Heart left ventricle (tissue), 16 donors: ENCODE data around the gene PATE3. TPM values are rescaled to one million over a fixed set of nuclear protein-coding genes. Genes with fewer than 3 reads are reported as not detected.

Experiments
- ATAC-seq, 4 donors: fragments of 200-7000 bp; cut with Tn5 transposase; one replicate each; pipeline ENCODE4 v1.9.1; 2020 to 2022; ENCODE audit warnings: moderate library complexity in 4 of 4, mild to moderate bottlenecking in 3 of 4, moderate number of reproducible peaks in 1 of 4
- DNase-seq, 5 donors: peaks; one replicate each; pipeline ENCODE4 v3.0.0-alpha.2; 2020
- H3K27ac ChIP-seq, 12 donors: fragments of 200-600 bp; sonication (generic) in 4 of 12; one replicate each; pipeline versions ENCODE4 v1.5.0 to v1.8.0; 2016 to 2022; ENCODE audit warnings: mild to moderate bottlenecking in 2 of 12
- H3K27me3 ChIP-seq, 9 donors: fragments of 200-600 bp; sonication (generic) in 2 of 9; one replicate each; pipeline versions ENCODE4 v1.5.1 to v1.8.0; 2016 to 2022; ENCODE audit warnings: mild to moderate bottlenecking in 3 of 9
- H3K36me3 ChIP-seq, 9 donors: fragments of 200-600 bp; sonication (generic) in 2 of 9; one replicate each; pipeline versions ENCODE4 v1.5.0 to v1.8.0; 2018 to 2022; ENCODE audit warnings: mild to moderate bottlenecking in 2 of 9
- H3K4me1 ChIP-seq, 12 donors: fragments of 200-600 bp; sonication (generic) in 4 of 12; one replicate each; pipeline versions ENCODE4 v1.5.0 to v1.8.0; 2016 to 2022; ENCODE audit warnings: mild to moderate bottlenecking in 3 of 12
- H3K4me3 ChIP-seq, 12 donors: fragments of 200-600 bp; sonication (generic) in 4 of 12; one replicate each; pipeline versions ENCODE4 v1.5.0 to v1.8.0; 2017 to 2022; ENCODE audit warnings: mild to moderate bottlenecking in 9 of 12, moderate library complexity in 4 of 12
- H3K9me3 ChIP-seq, 12 donors: fragments of 200-600 bp; sonication (generic) in 4 of 12; one replicate each; pipeline versions ENCODE4 v1.5.0 to v1.8.0; 2016 to 2022; ENCODE audit warnings: mild to moderate bottlenecking in 1 of 12
- POLR2A ChIP-seq, 2 donors: fragments of 450-650 bp; IDR thresholded peaks; one replicate each; pipeline ENCODE4 v1.6.1; 2017; ENCODE audit warnings: antibody characterized with exemption in 2 of 2, mild to moderate bottlenecking in 2 of 2, moderate library complexity in 2 of 2
- WGBS, 4 donors: extraction: QIAGEN DNeasy Blood & Tissue Kit in 2 of 4; methylation state at CpG; one replicate each; pipeline versions ENCODE4 v1.1.5 to v1.1.7; 2013 to 2018; 5-methylcytosine and 5-hydroxymethylcytosine counted together
- intact Hi-C, 10 donors: fragments of 100-400 bp; cut with DNase I; formaldehyde crosslinking; loops; one replicate each; pipeline versions ENCODE4 v1.11.1 to v1.14.2; 2022
- polyA plus RNA-seq, 2 donors: library from polyadenylated mRNA; stranded (reverse); fragments of 200-250 nt; gene quantifications; one replicate each; pipeline ENCODE4 v1.2.3, GENCODE V29; 2013
- total RNA-seq, 9 donors: library from RNA; depleted of rRNA in 2 of 9; stranded (reverse); fragments of >200 nt in 2 of 9; fragmentation: NEBNext Ultra II Directional in 3 of 9; extraction: Animal tissue kit (Norgen Biotek cat#: 25700) in 3 of 9; gene quantifications; one replicate each; pipeline versions ENCODE4 v1.1.0 to v1.2.4, GENCODE V29; 2016 to 2023
- TF ChIP-seq, protein P1 (sequence below), 12 donors: fragments of 200-600 bp; sonication (generic) in 4 of 12; IDR thresholded peaks; one replicate each; pipeline versions ENCODE4 v1.5.0 to v1.8.0; 2018 to 2022; ENCODE audit warnings: antibody characterized with exemption in 12 of 12, mild to moderate bottlenecking in 5 of 12
- donor health status: ischemic (EF 13 %, LVEDD 7.1; RV severe dilation, severe dysfunction).
- donor health status: healthy with polysubstance abuse.
- donor health status: DM: no; HTN: yes; CAD: no.
- donor health status: DM: no; HTN: no; CAD: no.
- donor health status: ischemic (EF 25% LVEDD 6.9; RV normal size, moderate dysfunction).
- donor health status: ischemic (EF 25% LVEDD 5.7; RV mildly dilated, moderate dysfunction).
- donor health status: healthy.
- donor health status: DM: yes; HTN: yes; CAD: no.
- donor health status: ischemic (EF 35%, LVEDD 5.7; RV mildly dilated, moderate dysfunction).
- donor health status: nonischemic (EF 11% LVEDD 7.7; RV severe dilation, severe dysfunction).
- donor health status: DM: yes; HTN: yes; CAD: no.
- donor health status: PGD.
- donor health status: ischemic (EF 29% LVEDD 5.4; RV normal size, mild dysfunction).
- donor health status: nonischemic (EF 23%, LVEDD 6.1; RV moderate dilation, normal function).

The PATE3 gene
- total and polyA plus RNA-seq, 11 donors: not detected

- H3K27ac ChIP-seq: no peak overlapping the region
- no peaks in the 10 kb centered on the region for H3K9me3 ChIP-seq
- intact Hi-C loops: no loop called here
- no peaks in the 10 kb centered on the region for H3K36me3 ChIP-seq
- TF ChIP-seq POLR2A (IDR thresholded peaks at IDR 0.05): no peak
- H3K27me3 ChIP-seq: no peaks in the 10 kb centered on the region
- WGBS, 4 donors: 63 to 70% (median 67%) methylated on average over 3 of the region's 3 CpGs
- ATAC-seq (peak in 2 of 4 donors; percentile 61 to 78), DNase-seq (no peak)
- no peak overlapping the region for H3K4me3 ChIP-seq
- no peaks in the 10 kb centered on the region for H3K4me1 ChIP-seq
Measured at GRCh38 chr11:125773516-125773915, 14.4 kb upstream of the PATE3 start.

DNA sequence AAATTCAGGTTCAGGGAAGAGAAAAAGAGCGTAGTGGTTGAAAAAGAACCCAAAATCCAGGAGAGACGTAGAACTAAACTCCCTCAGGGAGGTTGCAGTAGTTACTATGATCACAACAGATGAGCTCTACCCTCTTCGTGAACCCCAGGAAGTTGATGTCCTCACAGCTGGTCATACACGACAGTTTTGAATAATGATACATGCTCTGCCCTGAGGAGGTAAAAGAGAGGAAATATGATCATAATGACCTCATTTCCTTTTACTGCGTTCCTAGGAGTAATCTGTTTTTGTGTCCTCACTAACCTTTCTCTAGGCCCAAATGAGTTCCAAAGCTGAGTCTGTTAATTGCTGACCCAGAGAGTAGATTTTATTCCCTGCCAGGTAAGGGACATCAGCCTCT lies 10.6 kb upstream of the PATE3 start:
- Histone ChIP-seq H3K27me3 (no peaks in the 10 kb centered on the region), H3K36me3 (no peaks in the 10 kb centered on the region), H3K9me3 (no peaks in the 10 kb centered on the region), H3K27ac (no peak overlapping the region), H3K4me3 (no peak overlapping the region), H3K4me1 (no peaks in the 10 kb centered on the region)
- 41 to 53% (median 45%) methylated on average over 5 of the region's 5 CpGs for WGBS, 4 donors
- ATAC-seq (no peak), DNase-seq (no peak)
- intact Hi-C loops: no loop called here
- no peak for TF ChIP-seq POLR2A (IDR thresholded peaks at IDR 0.05)

- Histone ChIP-seq H3K4me3 (no peak within 1 kb of the TSS), H3K4me1 (no peaks in the 10 kb centered on the region), H3K27me3 (no peaks in the 10 kb centered on the region), H3K9me3 (no peaks in the 10 kb centered on the region), H3K36me3 (no peaks in the 10 kb centered on the region), H3K27ac (no peak within 1 kb of the TSS)
- intact Hi-C loops: no loop called here
- DNase-seq: no peak
- ATAC-seq: no peak
- TF ChIP-seq, protein P1, sequence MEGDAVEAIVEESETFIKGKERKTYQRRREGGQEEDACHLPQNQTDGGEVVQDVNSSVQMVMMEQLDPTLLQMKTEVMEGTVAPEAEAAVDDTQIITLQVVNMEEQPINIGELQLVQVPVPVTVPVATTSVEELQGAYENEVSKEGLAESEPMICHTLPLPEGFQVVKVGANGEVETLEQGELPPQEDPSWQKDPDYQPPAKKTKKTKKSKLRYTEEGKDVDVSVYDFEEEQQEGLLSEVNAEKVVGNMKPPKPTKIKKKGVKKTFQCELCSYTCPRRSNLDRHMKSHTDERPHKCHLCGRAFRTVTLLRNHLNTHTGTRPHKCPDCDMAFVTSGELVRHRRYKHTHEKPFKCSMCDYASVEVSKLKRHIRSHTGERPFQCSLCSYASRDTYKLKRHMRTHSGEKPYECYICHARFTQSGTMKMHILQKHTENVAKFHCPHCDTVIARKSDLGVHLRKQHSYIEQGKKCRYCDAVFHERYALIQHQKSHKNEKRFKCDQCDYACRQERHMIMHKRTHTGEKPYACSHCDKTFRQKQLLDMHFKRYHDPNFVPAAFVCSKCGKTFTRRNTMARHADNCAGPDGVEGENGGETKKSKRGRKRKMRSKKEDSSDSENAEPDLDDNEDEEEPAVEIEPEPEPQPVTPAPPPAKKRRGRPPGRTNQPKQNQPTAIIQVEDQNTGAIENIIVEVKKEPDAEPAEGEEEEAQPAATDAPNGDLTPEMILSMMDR (IDR thresholded peaks at IDR 0.05): no peak
- no peak for TF ChIP-seq POLR2A (IDR thresholded peaks at IDR 0.05)
Measured at GRCh38 chr11:125778728-125779127, 9.2 kb upstream of the PATE3 start, which contains the start of gene PATE2. Gene PATE2 (minus strand): TSS chr11:125778828. CDS start chr11:125778773, 55 bp downstream.

DNA sequence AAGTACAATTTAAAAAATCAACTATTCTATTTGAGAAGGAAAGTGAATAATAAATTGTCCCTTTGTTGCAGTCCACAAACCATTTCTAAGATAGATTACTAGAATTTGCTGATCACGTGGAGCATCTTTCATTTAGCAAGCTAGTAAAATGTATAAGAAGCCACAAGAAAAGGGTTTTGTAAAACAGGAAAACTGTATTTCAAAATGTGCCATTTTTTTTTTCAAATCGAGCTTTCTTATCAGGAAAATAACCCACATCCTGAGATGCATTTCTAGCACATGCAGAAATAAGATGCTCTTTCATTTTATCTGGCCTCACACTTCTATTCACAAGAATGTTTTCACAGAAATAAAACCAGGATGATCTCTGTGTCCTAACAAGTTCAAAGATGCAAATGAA lies 3.2 kb upstream of the PATE3 start:
- TF ChIP-seq, protein P1 (IDR thresholded peaks at IDR 0.05): no peak
- no peak for TF ChIP-seq POLR2A (IDR thresholded peaks at IDR 0.05)
- no peak overlapping the region for H3K4me3 ChIP-seq
- ATAC-seq (no peak), DNase-seq (no peak)
- H3K36me3 ChIP-seq: no peaks in the 10 kb centered on the region
- H3K9me3 ChIP-seq: no peaks in the 10 kb centered on the region
- 45 to 53% (median 47%) methylated on average over 2 of the region's 2 CpGs for WGBS, 4 donors
- H3K4me1 ChIP-seq: no peaks in the 10 kb centered on the region
- intact Hi-C loops: no loop called here
- no peaks in the 10 kb centered on the region for H3K27me3 ChIP-seq
- no peak overlapping the region for H3K27ac ChIP-seq

- intact Hi-C loops: no loop called here
- ATAC-seq: no peak
Measured at GRCh38 chr11:125790825-125791224, 2.9 kb downstream of the PATE3 start.

More at GRCh38 chr11:125790825-125791224, 2.9 kb downstream of the PATE3 start:
- peaks cover 0 to 30% (median 8%) of the 10 kb centered on the region in 12 donors for H3K9me3 ChIP-seq
- no peaks in the 10 kb centered on the region for H3K36me3 ChIP-seq
- H3K4me1 ChIP-seq: no peaks in the 10 kb centered on the region
- H3K27me3 ChIP-seq: no peaks in the 10 kb centered on the region
- TF ChIP-seq, protein P1 (IDR thresholded peaks at IDR 0.05): no peak
- TF ChIP-seq POLR2A (IDR thresholded peaks at IDR 0.05): no peak
- DNase-seq: no peak
- no peak overlapping the region for H3K4me3 ChIP-seq
- H3K27ac ChIP-seq: no peak overlapping the region
- 91 to 95% (median 93%) methylated on average over 4 of the region's 4 CpGs for WGBS, 4 donors
